Right lobe of liver (tissue), 6 donors: ENCODE results near the gene LRTM2. TPM values are rescaled to one million over a fixed set of nuclear protein-coding genes. Genes with fewer than 3 reads are reported as not detected.
A peak's percentile ranks its signal among the peaks of the same experiment; 100 is the strongest.

ENCODE experiments used
- ATAC-seq, 4 donors: fragments of 200-7000 bp; cut with Tn5 transposase; one replicate each; pipeline ENCODE4 v1.9.1; 2020; ENCODE audit warnings: mild to moderate bottlenecking in 4 of 4, moderate library complexity in 4 of 4
- DNase-seq, 3 donors: peaks; one replicate each; pipeline ENCODE4 v3.0.0-alpha.2; 2020
- H3K27ac ChIP-seq, 3 donors: fragments of 200-600 bp; one replicate each; pipeline ENCODE4 v1.8.0; 2022
- H3K27me3 ChIP-seq, 2 donors: fragments of 200-600 bp; one replicate each; pipeline ENCODE4 v1.8.0; 2022
- H3K36me3 ChIP-seq, 4 donors: fragments of 200-600 bp; sonication (generic) in 1 of 4; one replicate each; pipeline versions ENCODE4 v1.5.1 to v1.8.0; 2017 to 2022; ENCODE audit warnings: control low read depth in 1 of 4
- H3K4me1 ChIP-seq, 4 donors: fragments of 200-600 bp; sonication (generic) in 1 of 4; one replicate each; pipeline versions ENCODE4 v1.5.1 to v1.8.0; 2017 to 2022; ENCODE audit warnings: control low read depth in 1 of 4
- H3K4me3 ChIP-seq, 3 donors: fragments of 200-600 bp; one replicate each; pipeline ENCODE4 v1.8.0; 2022
- H3K9me3 ChIP-seq, 4 donors: fragments of 200-600 bp; sonication (generic) in 1 of 4; one replicate each; pipeline versions ENCODE4 v1.5.1 to v1.8.0; 2017 to 2022; ENCODE audit warnings: control low read depth in 1 of 4
- POLR2A ChIP-seq: fragments of 450-650 bp; IDR thresholded peaks from one replicate; pipeline ENCODE4 v1.6.1; 2017; ENCODE audit warnings: antibody characterized with exemption, mild to moderate bottlenecking
- WGBS: methylation state at CpG from one replicate; pipeline ENCODE4 v1.1.6; 2018; ENCODE audit warnings: low coverage, low lambda C conversion rate; ENCODE audit not compliant: insufficient coverage; ENCODE audit errors: missing lambda C conversion rate; 5-methylcytosine and 5-hydroxymethylcytosine counted together
- intact Hi-C, 2 donors: fragments of 100-400 bp; cut with DNase I; formaldehyde crosslinking; loops; one replicate each; pipeline versions ENCODE4 v1.11.2 to v1.14.1; 2022
- total RNA-seq, 6 experiments: library from RNA; depleted of rRNA in 2 of 6; stranded (reverse); fragments of >200 nt in 2 of 6; fragmentation: NEBNext Ultra II Directional in 3 of 6; extraction: Animal tissue kit (Norgen Biotek cat#: 25700) in 3 of 6; gene quantifications; one replicate each; pipeline versions ENCODE4 v1.1.0 to v1.2.4, GENCODE V29; 2016 to 2023
- TF ChIP-seq, protein P1 (sequence below), 4 donors: fragments of 200-600 bp in 3 of 4; fragments of 450-650 bp in 1 of 4; IDR thresholded peaks; one replicate each; pipeline versions ENCODE4 v1.5.1 to v1.8.0; 2016 to 2022; ENCODE audit warnings: antibody characterized with exemption in 4 of 4, mild to moderate bottlenecking in 2 of 4
- donor health status: DM: no; HTN: yes; CAD: no.
- donor health status: DM: no; HTN: no; CAD: no.
- donor health status: DM: no; HTN: no; CAD: no.
- donor health status: DM: no; HTN: yes; CAD: no.
- donor health status: DM: no; HTN: yes; CAD: no.

The LRTM2 gene
- total RNA-seq, 6 experiments from 2014 or later, result not detected

DNA sequence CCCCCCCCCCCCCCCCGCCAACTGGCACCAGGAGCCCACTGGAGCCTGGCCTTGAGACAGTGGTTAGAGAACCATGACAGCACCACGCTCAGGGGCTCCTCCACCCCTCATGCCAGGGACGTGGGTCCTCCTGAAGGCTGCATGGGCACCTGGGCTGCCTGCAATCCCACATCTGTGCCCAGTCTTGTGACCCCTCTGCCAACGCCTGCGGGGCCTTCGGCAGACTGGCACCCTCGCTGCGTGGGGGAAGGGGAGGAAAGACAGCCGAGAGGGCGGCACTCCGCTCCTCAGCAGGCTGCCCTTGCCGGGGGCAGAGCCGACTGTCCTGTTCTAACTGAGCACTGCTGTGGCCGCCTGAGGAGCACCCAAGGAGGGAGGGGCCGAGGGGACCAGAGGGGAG, 6.0 kb downstream of the LRTM2 start:
- ATAC-seq (no peak), DNase-seq (no peak)
- Histone ChIP-seq H3K4me1 (no peaks in the 10 kb centered on the region), H3K4me3 (no peak overlapping the region), H3K9me3 (no peaks in the 10 kb centered on the region), H3K36me3 (no peaks in the 10 kb centered on the region), H3K27ac (no peak overlapping the region), H3K27me3 (no peaks in the 10 kb centered on the region)
- 54% methylated on average over 2 of the region's 15 CpGs for WGBS
- intact Hi-C loops, result loop anchor here in 1 of 2 donors (10.0 kb wide), 1 partner anchor 88 kb away; the partner anchor contains the start of gene CACNA2D4
- TF ChIP-seq, protein P1, sequence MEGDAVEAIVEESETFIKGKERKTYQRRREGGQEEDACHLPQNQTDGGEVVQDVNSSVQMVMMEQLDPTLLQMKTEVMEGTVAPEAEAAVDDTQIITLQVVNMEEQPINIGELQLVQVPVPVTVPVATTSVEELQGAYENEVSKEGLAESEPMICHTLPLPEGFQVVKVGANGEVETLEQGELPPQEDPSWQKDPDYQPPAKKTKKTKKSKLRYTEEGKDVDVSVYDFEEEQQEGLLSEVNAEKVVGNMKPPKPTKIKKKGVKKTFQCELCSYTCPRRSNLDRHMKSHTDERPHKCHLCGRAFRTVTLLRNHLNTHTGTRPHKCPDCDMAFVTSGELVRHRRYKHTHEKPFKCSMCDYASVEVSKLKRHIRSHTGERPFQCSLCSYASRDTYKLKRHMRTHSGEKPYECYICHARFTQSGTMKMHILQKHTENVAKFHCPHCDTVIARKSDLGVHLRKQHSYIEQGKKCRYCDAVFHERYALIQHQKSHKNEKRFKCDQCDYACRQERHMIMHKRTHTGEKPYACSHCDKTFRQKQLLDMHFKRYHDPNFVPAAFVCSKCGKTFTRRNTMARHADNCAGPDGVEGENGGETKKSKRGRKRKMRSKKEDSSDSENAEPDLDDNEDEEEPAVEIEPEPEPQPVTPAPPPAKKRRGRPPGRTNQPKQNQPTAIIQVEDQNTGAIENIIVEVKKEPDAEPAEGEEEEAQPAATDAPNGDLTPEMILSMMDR (IDR thresholded peaks at IDR 0.05), result no peak
- no peak for TF ChIP-seq POLR2A

- intact Hi-C loops, result loop anchor here in 1 of 2 donors (10.0 kb wide), 1 partner anchor 88 kb away; the partner anchor contains the start of gene CACNA2D4
- Histone ChIP-seq H3K36me3 (no peaks in the 10 kb centered on the region), H3K4me1 (no peaks in the 10 kb centered on the region), H3K27me3 (no peaks in the 10 kb centered on the region), H3K4me3 (no peak overlapping the region), H3K9me3 (no peaks in the 10 kb centered on the region), H3K27ac (no peak overlapping the region)
- 73% methylated on average over 6 of the region's 25 CpGs for WGBS
- DNase-seq (peak in 1 of 3 donors; percentile 36), ATAC-seq (no peak)
- no peak for TF ChIP-seq POLR2A
- TF ChIP-seq, protein P1 (IDR thresholded peaks at IDR 0.05), result no peak
Measured at GRCh38 chr12:1826867-1827705, 6.7 kb downstream of the LRTM2 start.

DNA sequence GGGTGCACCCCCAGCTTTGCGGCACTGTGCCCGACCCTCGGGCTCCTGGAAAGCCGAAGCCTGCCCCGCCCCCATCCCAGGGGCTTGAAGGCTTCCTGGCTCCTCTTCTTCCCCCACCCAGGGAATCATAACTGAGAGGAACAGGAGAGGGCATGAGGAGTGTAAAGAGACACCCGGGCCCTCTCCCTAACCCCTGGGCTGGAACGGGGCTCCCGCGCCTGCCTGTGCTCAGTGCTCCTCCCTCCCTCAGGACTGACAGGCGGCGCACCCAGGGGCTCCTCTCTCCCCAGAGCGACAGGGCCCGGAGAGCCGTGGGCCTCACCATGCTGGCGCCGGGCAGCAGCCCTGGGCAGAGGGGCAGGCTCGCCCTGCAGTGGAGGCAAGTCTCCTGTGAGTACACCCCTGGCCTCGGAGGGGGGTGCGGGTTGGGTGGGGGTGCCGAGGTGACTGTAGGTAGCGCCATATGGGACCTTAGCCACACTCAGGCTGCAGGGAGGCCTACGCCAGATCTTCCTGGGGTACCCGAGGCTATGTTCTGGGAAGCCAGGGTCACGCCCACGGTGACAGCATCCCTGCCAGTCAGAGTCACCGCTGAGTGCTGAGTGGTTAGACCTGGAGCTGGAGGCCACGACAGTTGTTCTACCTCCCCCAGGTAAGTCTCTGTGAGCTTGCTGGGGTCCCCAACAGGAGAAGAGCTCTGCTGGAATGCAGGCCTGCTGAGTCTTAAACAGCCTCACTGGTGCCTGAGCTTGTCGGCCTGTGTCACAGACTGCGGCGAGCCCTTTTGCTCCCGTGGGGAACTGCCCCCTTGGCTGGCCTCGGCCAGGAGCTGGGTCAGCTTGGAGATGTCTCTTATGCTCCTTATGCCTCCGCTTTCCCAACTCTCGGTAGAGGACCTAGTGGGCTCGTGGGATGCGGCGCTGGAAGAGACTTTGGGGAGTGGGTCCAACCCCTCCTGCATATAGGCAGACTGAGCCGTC, 7.8 kb downstream of the LRTM2 start:
- no peak overlapping the region for H3K27ac ChIP-seq
- ATAC-seq, result no peak
- H3K36me3 ChIP-seq, result no peaks in the 10 kb centered on the region
- H3K4me3 ChIP-seq, result no peak overlapping the region
- no peaks in the 10 kb centered on the region for H3K4me1 ChIP-seq
- no peaks in the 10 kb centered on the region for H3K9me3 ChIP-seq
- H3K27me3 ChIP-seq, result no peaks in the 10 kb centered on the region
- TF ChIP-seq, protein P1 (IDR thresholded peaks at IDR 0.05), result no peak
- no peak for TF ChIP-seq POLR2A
- peak in 1 of 3 donors; percentile 46 for DNase-seq
- intact Hi-C loops, result loop anchor here in 1 of 2 donors (10.0 kb wide), 1 partner anchor 87 kb away; the partner anchor contains the start of gene CACNA2D4
- 74% methylated on average over 6 of the region's 38 CpGs for WGBS

GRCh38 chr12:1828856-1829255, 8.5 kb downstream of the LRTM2 start:
- Histone ChIP-seq H3K4me3 (no peak overlapping the region), H3K27ac (no peak overlapping the region), H3K27me3 (no peaks in the 10 kb centered on the region), H3K36me3 (no peaks in the 10 kb centered on the region), H3K4me1 (no peaks in the 10 kb centered on the region), H3K9me3 (no peaks in the 10 kb centered on the region)
- ATAC-seq (no peak), DNase-seq (peak in 1 of 3 donors; percentile 13)
- TF ChIP-seq, protein P1 (IDR thresholded peaks at IDR 0.05), result no peak
- TF ChIP-seq POLR2A, result no peak
- WGBS, result 81% methylated on average over 16 of the region's 16 CpGs
- intact Hi-C loops, result loop anchor here in 1 of 2 donors (10.0 kb wide), 1 partner anchor 86 kb away; the partner anchor contains the start of gene CACNA2D4
